CD4-positive, alpha-beta T cell treated with Interleukin-10 for 1 hour (primary cell): ENCODE measurements around the gene UHRF1.
"Not testable (repeated sequence)": the region's sequence is repeated elsewhere in the genome, so short reads cannot be mapped to it uniquely, and the experiment has no call there.

Experiments used
- DNase-seq: peaks from one replicate; pipeline ENCODE4 v3.0.0-alpha.2; 2020

UHRF1 gene

GRCh38 chr19:4972509-4973230 lies 63.4 kb downstream of the UHRF1 start:
- no peak for DNase-seq

- no peak for DNase-seq
Measured at GRCh38 chr19:4974880-4975469, 65.7 kb downstream of the UHRF1 start.

- not testable (repeated sequence) for DNase-seq
Measured at GRCh38 chr19:4975601-4976000, 66.3 kb downstream of the UHRF1 start.

GRCh38 chr19:4976401-4977298 lies 67.3 kb downstream of the UHRF1 start:
- peak; percentile 25 for DNase-seq

GRCh38 chr19:4977299-4978174 lies 68.2 kb downstream of the UHRF1 start:
- DNase-seq, result no peak

- DNase-seq, result no peak
Measured at GRCh38 chr19:4979211-4979807, 70.0 kb downstream of the UHRF1 start.

GRCh38 chr19:4980067-4980466 lies 70.8 kb downstream of the UHRF1 start:
- no peak for DNase-seq

GRCh38 chr19:4980838-4981680 lies 71.8 kb downstream of the UHRF1 start:
- no peak for DNase-seq

GRCh38 chr19:4981681-4981958 lies 72.3 kb downstream of the UHRF1 start:
- DNase-seq, result no peak

- DNase-seq, result no peak
Measured at GRCh38 chr19:4983346-4984105, 74.2 kb downstream of the UHRF1 start.

GRCh38 chr19:4984106-4984380 lies 74.7 kb downstream of the UHRF1 start:
- DNase-seq, result no peak

- DNase-seq, result no peak
Measured at GRCh38 chr19:4984438-4984990, 75.2 kb downstream of the UHRF1 start.

- DNase-seq, result no peak
Measured at GRCh38 chr19:4985551-4985991, 76.3 kb downstream of the UHRF1 start.

GRCh38 chr19:4986056-4986455 lies 76.8 kb downstream of the UHRF1 start:
- no peak for DNase-seq

GRCh38 chr19:4986471-4986891 lies 77.2 kb downstream of the UHRF1 start:
- DNase-seq, result no peak

- no peak for DNase-seq
Measured at GRCh38 chr19:4987256-4987655, 78.0 kb downstream of the UHRF1 start.

GRCh38 chr19:4987692-4988370 lies 78.5 kb downstream of the UHRF1 start:
- DNase-seq, result no peak

GRCh38 chr19:4988770-4989251 lies 79.5 kb downstream of the UHRF1 start:
- DNase-seq, result no peak

GRCh38 chr19:4990306-4990705 lies 81.0 kb downstream of the UHRF1 start:
- DNase-seq, result no peak

GRCh38 chr19:4991538-4991937 lies 82.2 kb downstream of the UHRF1 start:
- no peak for DNase-seq
